Activated CD8-positive, alpha-beta memory T cell treated with anti-CD3 and anti-CD28 coated beads for 36 hours (primary cell): Measurements from ENCODE around the gene PCCB. TPM values are rescaled to one million over a fixed set of nuclear protein-coding genes. Genes with fewer than 3 reads are reported as not detected.
"Not testable (repeated sequence)": the region's sequence is repeated elsewhere in the genome, so short reads cannot be mapped to it uniquely, and the experiment has no call there.

ENCODE experiments used
- CTCF ChIA-PET: fragments of 350-600 bp; sonication (Branson Sonifier 250); formaldehyde crosslinking; loops from one replicate; lab custom pipeline; 2021; ENCODE audit warnings: antibody characterized with exemption; lab: Charles Lee
- POLR2A ChIA-PET: fragments of 350-600 bp; sonication (Branson Sonifier 250); formaldehyde crosslinking; loops from one replicate; lab custom pipeline; 2021; ENCODE audit warnings: antibody characterized with exemption; lab: Charles Lee
- total RNA-seq, 2 experiments: library from RNA; stranded (reverse); gene quantifications; one replicate each; pipeline ENCODE4 v1.2.3, GENCODE V29; 2021

Gene PCCB
- total RNA-seq, 2 experiments from 2014 or later, result 50.0 to 51.2 TPM

- CTCF ChIA-PET, result no interaction called here
Measured at GRCh38 chr3:136296960-136297359, 46.8 kb downstream of the PCCB start.

DNA sequence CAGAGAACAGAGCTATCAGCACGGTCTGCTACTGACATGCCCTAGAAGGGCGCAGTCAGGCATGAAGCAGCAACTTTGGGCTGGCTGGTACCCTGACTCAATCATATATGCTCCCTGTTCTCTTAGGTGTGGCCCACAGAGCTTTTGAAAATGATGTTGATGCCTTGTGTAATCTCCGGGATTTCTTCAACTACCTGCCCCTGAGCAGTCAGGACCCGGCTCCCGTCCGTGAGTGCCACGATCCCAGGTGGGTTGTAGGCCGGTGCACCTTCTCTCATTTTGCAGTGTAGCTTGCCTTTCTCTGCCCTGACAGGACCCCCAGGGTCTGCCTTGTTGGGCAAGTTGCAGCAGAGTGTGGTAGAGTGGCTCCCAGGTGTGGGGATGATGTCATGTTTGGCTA lies 47.7 kb downstream of the PCCB start:
- ChIA-PET CTCF (no interaction called here), POLR2A (no interaction called here)

More at GRCh38 chr3:136296960-136297359, 46.8 kb downstream of the PCCB start:
- POLR2A ChIA-PET, result no interaction called here

DNA sequence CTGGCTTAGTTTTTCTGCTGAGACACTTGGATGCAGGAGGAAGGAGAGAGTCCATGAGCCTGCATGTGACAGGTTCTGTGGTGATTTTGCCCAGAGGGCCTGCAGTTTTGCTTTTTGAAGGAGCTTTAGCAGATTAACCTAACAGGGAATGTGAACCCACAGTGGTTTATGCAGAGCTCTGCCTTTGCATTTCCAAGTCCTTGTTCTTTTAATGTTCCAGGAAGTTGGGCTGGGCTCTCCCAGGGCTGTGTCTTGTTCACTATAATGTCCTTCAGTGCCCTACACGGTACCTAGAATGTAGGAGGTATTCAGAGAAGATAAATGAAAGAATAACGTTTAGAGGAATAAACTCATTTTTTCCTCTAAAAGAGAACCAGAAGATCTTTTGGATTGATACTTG lies 50.3 kb downstream of the PCCB start:
- ChIA-PET CTCF (interaction anchor here (0.6 kb wide), 1 partner anchor 104 kb away, joined by 6 read pairs; the partner anchor contains the start of gene MSL2), POLR2A (no interaction called here)

GRCh38 chr3:136305879-136306278 lies 55.7 kb downstream of the PCCB start:
- ChIA-PET POLR2A (no interaction called here), CTCF (no interaction called here)

- CTCF ChIA-PET, result interaction anchor here (1.0 kb wide), 1 partner anchor 181 kb away, joined by 3 read pairs; no protein-coding TSS in a partner anchor
- POLR2A ChIA-PET, result no interaction called here
Measured at GRCh38 chr3:136311261-136311660, 61.1 kb downstream of the PCCB start.

- POLR2A ChIA-PET, result no interaction called here
Measured at GRCh38 chr3:136311968-136312367, 61.8 kb downstream of the PCCB start.

DNA sequence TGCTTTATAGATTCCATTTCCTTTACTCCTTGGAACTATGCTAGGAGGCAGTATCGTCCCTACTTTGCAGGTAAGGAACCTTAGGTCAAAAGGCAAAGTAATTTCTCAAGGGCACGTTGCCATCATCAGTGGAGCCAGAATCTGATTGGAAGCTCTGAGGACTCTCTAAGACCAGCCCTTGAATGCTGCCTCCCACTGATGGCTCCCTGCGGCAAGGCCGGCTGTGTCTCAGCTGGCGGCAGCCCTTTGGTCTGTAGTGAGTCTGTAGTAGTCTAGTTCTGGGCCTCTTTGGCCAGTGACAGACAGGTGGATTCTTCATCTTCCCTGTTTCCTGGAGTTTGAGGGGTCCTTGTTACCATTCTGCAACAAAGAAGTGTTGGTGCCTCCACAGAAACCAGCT lies 76.2 kb downstream of the PCCB start:
- ChIA-PET CTCF (no interaction called here), POLR2A (no interaction called here)

More at GRCh38 chr3:136311968-136312367, 61.8 kb downstream of the PCCB start:
- CTCF ChIA-PET, result interaction anchor here (0.9 kb wide), 1 partner anchor 97 kb away, joined by 3 read pairs; no protein-coding TSS in a partner anchor

- ChIA-PET POLR2A (no interaction called here), CTCF (no interaction called here)
Measured at GRCh38 chr3:136327671-136328070, 77.5 kb downstream of the PCCB start.

GRCh38 chr3:136329593-136329992 lies 79.5 kb downstream of the PCCB start:
- POLR2A ChIA-PET, result no interaction called here
- CTCF ChIA-PET, result no interaction called here

GRCh38 chr3:136330900-136331299 lies 80.8 kb downstream of the PCCB start:
- CTCF ChIA-PET, result no interaction called here
- POLR2A ChIA-PET, result no interaction called here

DNA sequence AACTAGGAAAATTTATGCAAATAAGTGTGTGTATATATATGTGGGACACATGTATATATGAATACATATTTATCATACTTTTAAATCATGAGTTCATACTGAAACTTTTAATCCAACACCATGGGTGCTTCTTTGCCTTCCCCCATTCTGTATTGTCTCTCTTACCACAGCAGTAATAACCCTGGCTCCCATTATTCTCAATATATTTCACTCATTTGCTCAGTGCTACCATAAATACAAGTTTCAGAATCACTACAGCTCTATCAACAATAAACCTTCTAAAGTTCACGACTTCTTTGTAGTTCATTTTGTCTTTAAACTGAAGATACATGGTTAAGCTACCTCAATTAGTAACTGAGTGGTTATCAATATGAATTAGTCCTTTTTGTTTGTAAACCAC lies 82.2 kb downstream of the PCCB start:
- POLR2A ChIA-PET, result no interaction called here
- CTCF ChIA-PET, result interaction anchor here (0.6 kb wide), 1 partner anchor 481 kb away, joined by 3 read pairs; no protein-coding TSS in a partner anchor

DNA sequence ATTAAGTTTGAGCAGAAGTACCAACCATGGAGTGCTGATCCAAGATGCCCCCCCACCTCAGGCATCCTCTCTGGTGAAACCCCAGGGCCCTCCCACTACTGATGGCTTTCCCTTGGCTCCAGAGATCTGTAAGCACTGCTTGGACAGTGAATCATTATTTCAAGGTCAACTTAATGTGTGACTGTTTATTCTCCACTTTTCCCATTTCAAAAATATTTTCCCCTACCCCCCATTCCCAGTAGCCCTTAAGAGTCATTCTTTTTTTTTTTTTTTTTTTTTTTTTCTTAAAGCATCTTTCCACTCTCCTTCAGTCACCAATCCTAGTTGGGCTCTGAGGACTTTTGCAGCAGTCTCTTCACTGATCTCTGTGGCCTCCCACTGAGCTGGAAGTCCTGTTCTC lies 82.6 kb downstream of the PCCB start:
- CTCF ChIA-PET, result interaction anchor here (0.6 kb wide), 1 partner anchor 481 kb away, joined by 3 read pairs; no protein-coding TSS in a partner anchor
- POLR2A ChIA-PET, result no interaction called here

- ChIA-PET POLR2A (interaction anchor here (0.6 kb wide), 1 partner anchor 80 kb away, joined by 4 read pairs; no protein-coding TSS in a partner anchor), CTCF (no interaction called here)
Measured at GRCh38 chr3:136334209-136334608, 84.1 kb downstream of the PCCB start.

DNA sequence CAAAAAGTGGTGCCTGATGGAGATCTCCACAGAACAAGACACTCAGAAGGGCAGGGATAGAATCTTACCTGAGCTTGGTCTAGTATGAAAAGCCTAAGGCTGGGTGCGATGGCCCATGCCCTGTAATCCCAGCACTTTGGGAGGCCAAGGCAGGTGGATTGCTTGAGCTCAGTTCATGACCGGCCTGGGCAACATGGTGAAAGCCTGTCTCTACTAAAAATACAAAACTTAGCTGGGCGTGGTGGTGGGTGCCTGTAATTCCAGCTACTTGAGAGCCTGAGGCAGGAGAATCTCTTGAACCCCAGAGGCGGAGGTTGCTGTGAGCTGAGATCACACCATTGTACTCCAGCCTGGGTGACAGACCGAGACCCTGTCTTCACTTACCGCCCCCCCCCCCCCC lies 84.6 kb downstream of the PCCB start:
- POLR2A ChIA-PET, result interaction anchor here (0.6 kb wide), 1 partner anchor 79 kb away, joined by 4 read pairs; no protein-coding TSS in a partner anchor
- CTCF ChIA-PET, result not testable (repeated sequence)

DNA sequence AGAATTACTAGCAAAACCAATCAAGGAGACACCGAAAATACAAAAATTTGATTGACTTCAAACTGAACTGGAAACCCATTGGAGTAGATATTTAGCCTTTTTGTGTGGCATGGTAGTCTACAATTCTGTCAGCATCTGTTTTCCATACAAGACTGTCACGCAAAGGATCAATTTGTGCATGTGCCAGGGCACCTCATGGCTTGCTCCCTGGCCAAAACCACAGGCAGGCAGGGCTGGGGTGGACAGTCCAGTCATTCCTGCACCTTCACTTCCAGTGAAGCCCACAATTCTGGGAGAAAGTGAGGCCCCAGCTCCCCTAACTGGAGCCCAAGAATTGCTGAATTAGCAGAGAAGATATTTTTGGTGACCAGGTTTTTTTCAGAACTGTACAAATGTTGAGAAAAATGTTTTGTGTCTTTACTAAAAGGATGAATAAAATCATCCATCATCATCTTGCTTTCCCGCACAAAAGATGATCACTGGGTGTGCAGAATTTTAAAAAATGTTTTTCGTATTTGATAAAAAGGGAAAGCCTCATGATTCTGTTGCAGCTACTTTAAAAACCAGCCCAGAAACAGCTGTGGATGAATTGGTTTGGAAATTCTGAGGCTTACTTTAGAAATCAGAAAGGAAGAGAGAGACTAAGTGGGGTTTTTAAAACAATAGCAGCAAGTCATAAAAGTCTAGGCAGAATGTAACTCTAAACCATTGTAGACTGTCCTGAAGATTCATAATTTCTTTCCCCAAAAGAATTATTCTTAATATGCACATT lies 86.4 kb downstream of the PCCB start:
- ChIA-PET CTCF (no interaction called here), POLR2A (no interaction called here)

- ChIA-PET CTCF (no interaction called here), POLR2A (no interaction called here)
Measured at GRCh38 chr3:136343446-136343845, 93.3 kb downstream of the PCCB start.

DNA sequence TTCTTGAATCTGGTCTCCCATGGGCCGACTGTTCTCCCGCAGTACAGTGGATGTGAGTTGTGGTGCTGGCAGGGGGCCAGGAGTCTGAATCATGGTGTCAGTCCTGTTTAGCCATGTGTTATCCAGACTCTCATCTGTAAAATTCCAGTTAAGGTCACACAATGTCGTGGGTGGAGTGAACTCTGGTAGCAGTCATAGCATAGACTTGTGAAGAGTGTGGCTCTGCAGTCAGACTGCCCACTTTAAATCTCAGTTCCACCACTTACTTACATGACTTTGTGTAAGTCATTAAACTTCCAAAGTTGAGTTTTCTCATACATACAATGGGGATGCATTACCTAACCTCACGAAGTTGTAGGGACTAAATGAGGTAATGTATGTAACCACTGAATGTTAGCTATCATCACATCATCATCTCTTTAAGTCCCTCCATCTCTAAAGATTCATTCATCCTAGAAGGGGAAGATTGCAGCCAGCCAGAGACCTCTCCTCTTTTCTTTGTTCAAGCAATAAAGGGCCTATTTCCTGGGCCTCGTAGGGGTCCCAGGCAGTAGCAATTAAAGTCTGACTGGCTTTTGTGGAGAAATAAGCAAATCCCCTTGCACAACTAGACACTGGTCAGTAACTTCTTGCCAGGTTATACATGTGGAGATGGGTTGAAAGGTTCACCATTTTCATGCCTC lies 93.9 kb downstream of the PCCB start:
- ChIA-PET CTCF (no interaction called here), POLR2A (no interaction called here)

DNA sequence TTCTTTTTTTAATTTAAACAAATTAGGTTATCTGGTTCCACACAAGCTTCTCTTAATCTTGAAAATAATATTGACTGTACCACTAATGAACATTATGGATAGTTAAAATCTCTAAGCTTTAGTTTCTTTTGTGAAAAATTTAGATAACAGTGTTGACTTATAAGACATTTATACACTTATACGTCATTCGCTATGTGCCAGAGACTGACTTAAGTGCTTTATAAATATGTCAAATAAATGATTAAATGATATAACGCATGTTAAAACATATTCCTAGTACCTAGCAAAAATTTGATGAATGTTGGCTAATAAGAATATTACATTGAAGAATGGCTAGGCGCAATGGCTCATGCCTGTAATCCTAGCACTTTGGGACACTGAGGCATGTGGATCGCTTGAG lies 96.3 kb downstream of the PCCB start:
- CTCF ChIA-PET, result no interaction called here
- POLR2A ChIA-PET, result no interaction called here

DNA sequence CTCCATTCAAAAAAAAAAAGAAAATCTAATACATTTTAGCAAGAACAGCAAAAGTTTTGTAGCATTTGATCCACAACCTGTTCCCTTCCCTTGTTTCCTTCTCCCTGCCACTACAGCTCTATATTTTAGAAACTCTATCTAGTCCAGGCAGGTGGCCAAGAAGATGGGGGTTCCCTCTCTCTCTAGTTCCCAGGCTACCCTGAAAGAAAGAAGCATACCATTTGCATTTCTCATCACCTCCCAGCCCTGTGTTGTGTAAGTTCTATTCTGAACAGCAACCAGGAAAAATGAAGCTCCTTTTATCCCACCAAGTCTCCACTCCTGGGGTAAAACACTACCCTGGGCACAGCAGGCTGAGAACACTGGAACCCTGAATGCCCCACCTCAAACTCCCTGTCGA lies 100.0 kb downstream of the PCCB start:
- ChIA-PET POLR2A (no interaction called here), CTCF (no interaction called here)

DNA sequence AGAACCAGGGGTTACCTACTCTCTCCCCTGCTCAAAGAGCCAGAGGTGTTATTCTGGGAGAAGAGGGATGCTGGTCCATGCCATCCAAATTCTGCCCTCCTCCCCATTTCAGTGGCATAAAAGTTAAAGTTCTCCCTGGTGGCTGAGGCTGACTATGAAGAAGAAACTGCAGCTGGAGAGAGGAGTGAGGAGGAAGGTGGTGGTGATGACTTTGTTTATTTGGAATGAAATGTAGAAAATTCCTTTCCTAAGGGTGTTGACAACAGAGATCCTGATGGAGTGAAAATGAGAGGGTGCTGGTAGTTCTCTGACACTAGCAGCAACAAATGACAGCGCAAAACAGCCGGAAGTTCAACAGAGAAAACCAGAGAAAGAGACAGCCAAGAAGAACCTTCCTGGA lies 100.4 kb downstream of the PCCB start:
- ChIA-PET CTCF (interaction anchor here (1.2 kb wide), 1 partner anchor 24 kb away, joined by 3 read pairs; no protein-coding TSS in a partner anchor), POLR2A (no interaction called here)
